Measurements from ENCODE around the gene TWF2. TPM values are rescaled to one million over a fixed set of nuclear protein-coding genes. Genes with fewer than 3 reads are reported as not detected.

TWF2 gene
- total RNA-seq, 2 donors from 2014 or later = 40.7 to 41.9 TPM

- no peaks in the 10 kb centered on the region for H3K9me3 ChIP-seq (ENCODE audit: control insufficient read depth, low read length)
- no peak overlapping the region for H3K27ac ChIP-seq (ENCODE audit: low read depth, low read length)
- H3K27ac Mint-ChIP-seq = no peak overlapping the region
- 90 to 94% methylated on average over 10 of the region's 10 CpGs for WGBS, 2 experiments (ENCODE audit: insufficient coverage in 1 of 2, insufficient read length in 1 of 2)
- H3K27me3 ChIP-seq (ENCODE audit: control insufficient read depth, insufficient read depth, low read length, poor library complexity, severe bottlenecking) = no peaks in the 10 kb centered on the region
- no peak overlapping the region for H3K4me3 ChIP-seq (ENCODE audit: low read length)
- peaks cover 9% of the 10 kb centered on the region for H3K4me1 ChIP-seq (ENCODE audit: control insufficient read depth, insufficient read depth, low read length)
- H3K27me3 Mint-ChIP-seq (ENCODE audit: insufficient read depth) = no peaks in the 10 kb centered on the region
- peaks cover 14% of the 10 kb centered on the region for H3K4me1 Mint-ChIP-seq
- H3K9ac ChIP-seq (ENCODE audit: extremely low read depth, low read length, poor library complexity, severe bottlenecking) = no peak overlapping the region
- DNase-seq = no peak
- TF ChIP-seq, protein P1, sequence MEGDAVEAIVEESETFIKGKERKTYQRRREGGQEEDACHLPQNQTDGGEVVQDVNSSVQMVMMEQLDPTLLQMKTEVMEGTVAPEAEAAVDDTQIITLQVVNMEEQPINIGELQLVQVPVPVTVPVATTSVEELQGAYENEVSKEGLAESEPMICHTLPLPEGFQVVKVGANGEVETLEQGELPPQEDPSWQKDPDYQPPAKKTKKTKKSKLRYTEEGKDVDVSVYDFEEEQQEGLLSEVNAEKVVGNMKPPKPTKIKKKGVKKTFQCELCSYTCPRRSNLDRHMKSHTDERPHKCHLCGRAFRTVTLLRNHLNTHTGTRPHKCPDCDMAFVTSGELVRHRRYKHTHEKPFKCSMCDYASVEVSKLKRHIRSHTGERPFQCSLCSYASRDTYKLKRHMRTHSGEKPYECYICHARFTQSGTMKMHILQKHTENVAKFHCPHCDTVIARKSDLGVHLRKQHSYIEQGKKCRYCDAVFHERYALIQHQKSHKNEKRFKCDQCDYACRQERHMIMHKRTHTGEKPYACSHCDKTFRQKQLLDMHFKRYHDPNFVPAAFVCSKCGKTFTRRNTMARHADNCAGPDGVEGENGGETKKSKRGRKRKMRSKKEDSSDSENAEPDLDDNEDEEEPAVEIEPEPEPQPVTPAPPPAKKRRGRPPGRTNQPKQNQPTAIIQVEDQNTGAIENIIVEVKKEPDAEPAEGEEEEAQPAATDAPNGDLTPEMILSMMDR (conservative IDR thresholded peaks at IDR 0.05) = no peak
- peaks cover 9% of the 10 kb centered on the region for H3K36me3 ChIP-seq (ENCODE audit: control insufficient read depth, insufficient read depth, low read length)
- H3K36me3 Mint-ChIP-seq (ENCODE audit: low read depth) = peaks cover 12% of the 10 kb centered on the region
- H3K4me3 Mint-ChIP-seq = no peak overlapping the region
- no peaks in the 10 kb centered on the region for H3K9me3 Mint-ChIP-seq
Measured at GRCh38 chr3:52195823-52196331, 43.1 kb downstream of the TWF2 start.

- no peak overlapping the region for H3K27ac ChIP-seq (ENCODE audit: low read depth, low read length)
- no peak overlapping the region for H3K9ac ChIP-seq (ENCODE audit: extremely low read depth, low read length, poor library complexity, severe bottlenecking)
- H3K36me3 ChIP-seq (ENCODE audit: control insufficient read depth, insufficient read depth, low read length) = peaks cover 4% of the 10 kb centered on the region
- Mint-ChIP-seq H3K27ac (no peak overlapping the region), H3K4me3 (no peak overlapping the region), H3K27me3 (ENCODE audit: insufficient read depth) (no peaks in the 10 kb centered on the region), H3K36me3 (ENCODE audit: low read depth) (peaks cover 9% of the 10 kb centered on the region), H3K4me1 (peaks cover 14% of the 10 kb centered on the region), H3K9me3 (no peaks in the 10 kb centered on the region)
- WGBS, 2 experiments (ENCODE audit: insufficient coverage in 1 of 2, insufficient read length in 1 of 2) = 90 to 98% methylated on average over 3 of the region's 3 CpGs
- H3K4me3 ChIP-seq (ENCODE audit: low read length) = no peak overlapping the region
- TF ChIP-seq, protein P1 (conservative IDR thresholded peaks at IDR 0.05) = no peak
- H3K4me1 ChIP-seq (ENCODE audit: control insufficient read depth, insufficient read depth, low read length) = peaks cover 9% of the 10 kb centered on the region
- no peak for DNase-seq
- H3K27me3 ChIP-seq (ENCODE audit: control insufficient read depth, insufficient read depth, low read length, poor library complexity, severe bottlenecking) = no peaks in the 10 kb centered on the region
- no peaks in the 10 kb centered on the region for H3K9me3 ChIP-seq (ENCODE audit: control insufficient read depth, low read length)
Measured at GRCh38 chr3:52195291-52195597, 43.7 kb downstream of the TWF2 start.

DNA sequence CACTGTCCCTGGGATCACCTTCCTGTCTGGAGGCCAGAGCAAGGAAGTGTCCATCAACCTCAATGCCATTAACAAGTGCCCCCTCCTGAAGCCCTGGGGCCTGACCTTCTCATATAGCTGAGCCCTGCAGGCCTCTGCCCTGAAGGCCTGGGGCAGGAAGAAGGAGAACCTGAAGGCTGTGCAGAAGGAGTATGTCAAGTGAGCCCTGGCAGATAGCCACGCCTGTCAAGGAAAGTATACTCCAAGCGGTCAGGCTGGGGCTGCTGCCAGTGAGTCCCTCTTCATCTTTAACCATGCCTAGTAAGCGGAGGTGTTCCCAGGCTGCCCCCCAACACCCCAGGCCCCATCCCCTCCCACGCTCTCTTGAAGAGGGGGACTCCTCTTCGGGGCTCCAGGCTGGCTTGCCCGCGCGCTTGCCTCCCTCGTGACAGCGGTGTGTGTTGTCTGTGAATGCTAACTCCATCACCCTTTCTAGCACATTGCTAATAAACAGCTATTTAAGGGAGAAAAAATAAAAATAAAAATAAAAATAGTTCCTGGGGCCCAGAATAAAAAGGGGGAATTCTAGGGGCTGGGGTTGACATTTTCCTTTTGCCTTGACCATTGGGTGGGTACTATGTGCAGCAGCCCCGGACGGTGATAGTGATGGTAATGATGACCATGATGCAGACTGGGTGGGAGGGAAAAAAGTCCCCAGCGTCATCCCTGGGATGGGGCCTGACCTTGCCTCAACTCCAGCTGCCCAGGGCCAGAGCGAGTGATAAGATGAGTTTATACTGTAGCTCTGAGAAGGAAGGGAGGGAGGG is 44.3 kb downstream of the TWF2 start:
- Histone ChIP-seq H3K36me3 (ENCODE audit: control insufficient read depth, insufficient read depth, low read length) (no peaks in the 10 kb centered on the region), H3K27ac (ENCODE audit: low read depth, low read length) (no peak overlapping the region)
- H3K27me3 Mint-ChIP-seq (ENCODE audit: insufficient read depth) = no peaks in the 10 kb centered on the region

More for the DNA sequence above, 44.3 kb downstream of the TWF2 start:
- no peak overlapping the region for H3K4me3 Mint-ChIP-seq
- H3K27me3 ChIP-seq (ENCODE audit: control insufficient read depth, insufficient read depth, low read length, poor library complexity, severe bottlenecking) = no peaks in the 10 kb centered on the region
- peaks cover 6% of the 10 kb centered on the region for H3K36me3 Mint-ChIP-seq (ENCODE audit: low read depth)
- H3K9ac ChIP-seq (ENCODE audit: extremely low read depth, low read length, poor library complexity, severe bottlenecking) = no peak overlapping the region
- WGBS, 2 experiments (ENCODE audit: insufficient coverage in 1 of 2, insufficient read length in 1 of 2) = 92 to 93% methylated on average over 2 to 14 of the region's 14 CpGs
- no peak overlapping the region for H3K4me3 ChIP-seq (ENCODE audit: low read length)
- no peak overlapping the region for H3K27ac Mint-ChIP-seq
- no peaks in the 10 kb centered on the region for H3K9me3 Mint-ChIP-seq
- H3K4me1 Mint-ChIP-seq = peaks cover 14% of the 10 kb centered on the region
- TF ChIP-seq, protein P1 (conservative IDR thresholded peaks at IDR 0.05) = no peak
- H3K9me3 ChIP-seq (ENCODE audit: control insufficient read depth, low read length) = no peaks in the 10 kb centered on the region
- no peak for DNase-seq
- peaks cover 9% of the 10 kb centered on the region for H3K4me1 ChIP-seq (ENCODE audit: control insufficient read depth, insufficient read depth, low read length)
